Activated CD8-positive, alpha-beta T cell treated with anti-CD3 and anti-CD28 coated beads, Interleukin-2, amount 10 ng/mL, durations not matched to agents 7 days and 5 days (primary cell): ENCODE data around the gene DNAH2. TPM values are rescaled to one million over a fixed set of nuclear protein-coding genes. Genes with fewer than 3 reads are reported as not detected.

ENCODE experiments used
- ATAC-seq: fragments of 150-1000 bp; cut with Tn5 transposase; one replicate; pipeline ENCODE4 v1.10.0; 2021; ENCODE audit warnings: moderate library complexity
- CTCF ChIA-PET: fragments of 350-600 bp; sonication (Branson Sonifier 250); formaldehyde crosslinking; loops from one replicate; lab custom pipeline; 2021; ENCODE audit warnings: antibody characterized with exemption; lab: Charles Lee
- POLR2A ChIA-PET: fragments of 350-600 bp; sonication (Branson Sonifier 250); formaldehyde crosslinking; loops from one replicate; lab custom pipeline; 2021; ENCODE audit warnings: antibody characterized with exemption; lab: Charles Lee
- DNase-seq: peaks from one replicate; pipeline ENCODE4 v3.0.0-alpha.2; 2020
- H3K27ac Mint-ChIP-seq: one replicate; pipeline ENCODE4 v1.8.0; 2021; ENCODE audit warnings: mild to moderate bottlenecking, mixed read lengths
- H3K27me3 Mint-ChIP-seq: one replicate; pipeline ENCODE4 v1.8.0; 2021; ENCODE audit warnings: low read depth, mixed read lengths
- H3K36me3 Mint-ChIP-seq: one replicate; pipeline ENCODE4 v1.8.0; 2021; ENCODE audit warnings: low read depth, mixed read lengths
- H3K4me1 Mint-ChIP-seq: one replicate; pipeline ENCODE4 v1.8.0; 2021; ENCODE audit warnings: low read depth, mixed read lengths
- H3K4me3 Mint-ChIP-seq: one replicate; pipeline ENCODE4 v1.8.0; 2021; ENCODE audit warnings: mild to moderate bottlenecking, mixed read lengths
- H3K9me3 Mint-ChIP-seq: one replicate; pipeline ENCODE4 v1.8.0; 2022; ENCODE audit warnings: mixed read lengths; ENCODE audit not compliant: insufficient read depth
- total RNA-seq, 2 experiments: library from RNA; stranded (reverse); gene quantifications; one replicate each; pipeline ENCODE4 v1.2.3, GENCODE V29; 2021

Gene DNAH2
- total RNA-seq, 2 experiments from 2014 or later = not detected

DNA sequence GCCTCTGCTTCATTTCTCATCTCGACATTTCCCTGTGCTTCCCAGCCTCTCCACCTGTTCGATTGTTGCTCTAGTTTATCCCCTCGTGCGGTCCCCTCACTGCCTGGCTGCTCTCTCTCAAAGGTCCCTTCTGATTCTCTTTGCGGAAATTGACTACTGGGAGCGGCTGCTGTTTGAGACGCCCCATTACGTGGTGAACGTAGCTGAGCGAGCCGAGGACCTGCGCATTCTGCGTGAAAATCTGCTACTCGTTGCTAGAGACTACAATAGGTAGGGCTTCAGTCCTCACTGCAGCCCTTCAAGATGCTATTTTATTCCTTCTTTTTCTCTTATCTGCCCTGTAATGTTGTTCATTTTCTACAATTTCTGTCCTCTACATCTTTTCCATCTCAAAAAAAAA, 39.4 kb downstream of the DNAH2 start:
- no peaks in the 10 kb centered on the region for H3K36me3 Mint-ChIP-seq
- ChIA-PET CTCF (no interaction called here), POLR2A (no interaction called here)
- no peaks in the 10 kb centered on the region for H3K9me3 Mint-ChIP-seq
- peaks cover 12% of the 10 kb centered on the region for H3K4me1 Mint-ChIP-seq
- DNase-seq = no peak
- no peak overlapping the region for H3K4me3 Mint-ChIP-seq
- ATAC-seq = no peak
- peaks cover 4% of the 10 kb centered on the region for H3K27me3 Mint-ChIP-seq
- no peak overlapping the region for H3K27ac Mint-ChIP-seq

DNA sequence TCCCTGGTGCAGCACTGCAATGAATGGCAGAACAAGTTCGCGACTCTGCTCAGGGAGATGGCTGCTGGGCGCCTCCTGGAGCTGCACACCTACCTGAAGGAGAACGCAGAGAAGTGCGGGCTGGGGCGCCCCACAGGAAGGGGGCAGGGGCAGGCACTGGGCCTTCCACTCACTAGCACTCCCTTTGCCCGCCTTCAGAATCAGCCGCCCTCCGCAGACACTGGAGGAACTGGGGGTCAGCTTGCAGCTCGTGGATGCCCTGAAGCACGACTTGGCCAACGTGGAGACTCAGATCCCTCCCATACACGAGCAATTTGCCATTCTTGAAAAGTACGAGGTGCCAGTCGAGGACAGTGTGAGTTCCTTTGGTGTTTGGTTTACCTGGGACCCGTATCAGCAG, 46.4 kb downstream of the DNAH2 start:
- ChIA-PET POLR2A (interaction anchor here (0.6 kb wide), 1 partner anchor 722 kb away, joined by 6 read pairs; no protein-coding TSS in a partner anchor), CTCF (interaction anchor here (0.6 kb wide), 1 partner anchor 22 kb away, joined by 3 read pairs; no protein-coding TSS in a partner anchor)
- H3K4me3 Mint-ChIP-seq = no peak overlapping the region
- peaks cover 5% of the 10 kb centered on the region for H3K4me1 Mint-ChIP-seq
- no peak overlapping the region for H3K27ac Mint-ChIP-seq
- DNase-seq = no peak
- no peaks in the 10 kb centered on the region for H3K36me3 Mint-ChIP-seq
- no peaks in the 10 kb centered on the region for H3K9me3 Mint-ChIP-seq
- no peaks in the 10 kb centered on the region for H3K27me3 Mint-ChIP-seq
- ATAC-seq = no peak

DNA sequence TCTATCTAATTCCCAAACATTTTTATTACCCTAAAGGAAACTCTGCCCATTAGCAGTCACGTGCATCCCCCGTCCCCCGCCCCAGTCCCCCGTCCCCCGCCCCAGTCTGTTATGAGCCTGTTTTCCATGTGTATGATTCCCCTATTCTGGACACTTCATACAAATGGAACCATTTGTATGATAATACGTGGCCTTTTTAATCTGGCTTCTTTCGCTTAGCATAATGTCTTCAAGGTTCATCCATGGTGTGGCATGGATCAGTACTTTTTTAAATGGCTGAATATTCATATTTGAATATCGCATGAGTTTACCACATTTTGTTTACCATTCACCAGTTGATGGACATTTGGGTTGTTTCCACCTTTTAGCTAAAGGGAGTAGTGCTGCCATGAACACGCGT, 49.5 kb downstream of the DNAH2 start:
- Mint-ChIP-seq H3K4me1 (no peaks in the 10 kb centered on the region), H3K27ac (no peak overlapping the region), H3K36me3 (no peaks in the 10 kb centered on the region), H3K9me3 (no peaks in the 10 kb centered on the region), H3K4me3 (no peak overlapping the region), H3K27me3 (no peaks in the 10 kb centered on the region)
- DNase-seq = no peak
- ChIA-PET POLR2A (no interaction called here), CTCF (no interaction called here)
- no peak for ATAC-seq

DNA sequence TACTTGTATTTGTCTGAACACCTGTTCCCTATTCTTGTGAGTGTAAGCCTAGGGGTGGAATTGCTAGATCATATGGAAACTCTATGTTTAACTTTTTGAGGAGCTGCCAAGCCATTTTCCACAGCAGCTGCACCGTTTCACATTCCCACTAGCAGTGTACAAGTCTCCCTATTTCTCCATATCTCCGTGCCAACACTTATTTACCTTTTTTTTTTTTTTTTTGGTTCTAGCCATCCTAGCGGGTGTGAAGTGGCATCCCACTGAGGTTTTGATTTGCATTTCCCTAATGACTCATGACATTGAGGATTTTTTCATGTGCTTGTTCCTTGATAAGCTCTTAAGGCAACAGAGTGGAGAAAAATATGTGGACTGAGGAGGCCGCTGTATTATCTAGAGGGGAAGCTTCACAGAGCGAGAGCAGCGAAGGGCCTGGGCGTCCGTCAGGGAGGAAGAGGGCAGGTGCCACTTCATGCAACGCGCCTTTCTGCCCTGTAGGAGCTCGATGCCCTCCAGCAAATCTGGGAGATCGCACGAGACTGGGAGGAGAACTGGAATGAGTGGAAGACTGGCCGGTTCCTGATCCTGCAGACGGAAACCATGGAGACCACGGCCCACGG, 50.0 kb downstream of the DNAH2 start:
- Mint-ChIP-seq H3K4me3 (no peak overlapping the region), H3K27me3 (no peaks in the 10 kb centered on the region), H3K27ac (no peak overlapping the region), H3K9me3 (no peaks in the 10 kb centered on the region), H3K36me3 (no peaks in the 10 kb centered on the region), H3K4me1 (no peaks in the 10 kb centered on the region)
- ChIA-PET POLR2A (no interaction called here), CTCF (no interaction called here)
- DNase-seq = no peak
- ATAC-seq = no peak

DNA sequence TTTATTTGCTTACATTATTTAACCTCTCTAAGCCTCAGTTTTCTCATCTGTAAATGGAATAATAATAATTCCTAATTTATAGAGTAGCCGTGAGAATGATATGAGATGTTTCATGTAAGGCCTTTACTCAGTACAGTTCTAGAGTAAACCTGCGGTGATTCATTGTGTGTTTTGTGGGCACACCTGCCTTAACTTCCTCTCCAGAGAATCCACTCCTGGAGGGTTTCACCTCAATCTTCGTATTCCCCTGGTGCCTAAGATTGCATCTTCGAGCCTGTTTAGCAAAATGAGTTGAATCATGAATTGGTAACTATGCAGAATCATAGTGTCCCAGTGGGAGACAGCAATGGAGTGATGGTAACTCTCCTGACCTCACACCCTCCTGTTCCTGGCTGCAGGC, 52.3 kb downstream of the DNAH2 start:
- ChIA-PET CTCF (no interaction called here), POLR2A (no interaction called here)

DNA sequence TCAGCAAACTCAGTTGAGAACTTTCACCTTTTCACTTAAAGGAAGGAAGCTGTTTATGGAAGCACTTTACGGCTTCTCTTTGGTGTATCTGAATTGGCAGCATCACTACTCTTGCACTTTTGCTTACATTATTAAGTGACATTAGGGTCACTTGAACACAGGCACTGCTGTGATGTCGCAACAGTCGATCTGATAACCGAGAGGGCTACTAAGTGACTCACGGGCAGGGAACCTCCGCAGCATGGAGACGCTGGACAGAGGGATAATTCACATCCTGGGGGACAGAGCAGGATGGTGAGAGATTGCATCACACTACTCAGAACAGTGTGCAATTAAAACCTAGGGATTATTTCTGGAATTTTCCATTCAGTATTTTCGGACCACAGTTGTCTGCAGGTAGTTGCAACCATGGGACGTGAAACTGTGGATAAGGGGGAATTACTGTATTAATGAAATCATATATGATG, 56.5 kb downstream of the DNAH2 start:
- H3K4me1 Mint-ChIP-seq = no peaks in the 10 kb centered on the region
- DNase-seq = no peak
- ChIA-PET CTCF (no interaction called here), POLR2A (interaction anchor here (0.7 kb wide), 1 partner anchor 107 kb away, joined by 4 read pairs; no protein-coding TSS in a partner anchor)
- H3K36me3 Mint-ChIP-seq = no peaks in the 10 kb centered on the region
- no peak overlapping the region for H3K27ac Mint-ChIP-seq
- peaks cover 5% of the 10 kb centered on the region for H3K27me3 Mint-ChIP-seq
- H3K9me3 Mint-ChIP-seq = no peaks in the 10 kb centered on the region
- no peak for ATAC-seq
- no peak overlapping the region for H3K4me3 Mint-ChIP-seq

More for the DNA sequence above, 52.3 kb downstream of the DNAH2 start:
- H3K27me3 Mint-ChIP-seq = peaks cover 4% of the 10 kb centered on the region
- ATAC-seq = no peak
- H3K36me3 Mint-ChIP-seq = no peaks in the 10 kb centered on the region
- no peak overlapping the region for H3K4me3 Mint-ChIP-seq
- no peaks in the 10 kb centered on the region for H3K9me3 Mint-ChIP-seq
- no peak overlapping the region for H3K27ac Mint-ChIP-seq
- H3K4me1 Mint-ChIP-seq = no peaks in the 10 kb centered on the region
- DNase-seq = no peak

DNA sequence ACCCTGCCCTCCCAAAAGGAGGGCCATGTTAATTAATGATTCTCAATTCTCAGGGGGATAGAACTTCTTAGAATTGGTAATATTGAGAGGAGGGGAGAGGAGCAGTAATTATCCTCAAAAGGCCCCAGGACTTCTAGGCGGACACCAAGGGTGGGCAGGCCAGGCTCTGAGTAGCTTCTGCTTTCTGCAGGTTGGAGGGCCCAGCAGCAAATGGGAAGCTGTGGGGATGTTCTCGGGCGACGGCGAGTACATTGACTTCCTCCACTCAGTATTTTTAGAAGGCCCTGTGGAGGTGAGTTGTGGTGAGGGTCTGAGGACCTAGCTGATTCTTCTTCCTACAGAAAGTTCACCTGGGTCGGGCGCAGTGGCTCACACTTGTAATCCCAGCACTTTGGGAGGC, 57.5 kb downstream of the DNAH2 start:
- Mint-ChIP-seq H3K36me3 (no peaks in the 10 kb centered on the region), H3K4me3 (no peak overlapping the region), H3K4me1 (no peaks in the 10 kb centered on the region), H3K9me3 (no peaks in the 10 kb centered on the region), H3K27ac (no peak overlapping the region), H3K27me3 (peaks cover 5% of the 10 kb centered on the region)
- ChIA-PET CTCF (no interaction called here), POLR2A (no interaction called here)
- no peak for ATAC-seq
- DNase-seq = no peak

DNA sequence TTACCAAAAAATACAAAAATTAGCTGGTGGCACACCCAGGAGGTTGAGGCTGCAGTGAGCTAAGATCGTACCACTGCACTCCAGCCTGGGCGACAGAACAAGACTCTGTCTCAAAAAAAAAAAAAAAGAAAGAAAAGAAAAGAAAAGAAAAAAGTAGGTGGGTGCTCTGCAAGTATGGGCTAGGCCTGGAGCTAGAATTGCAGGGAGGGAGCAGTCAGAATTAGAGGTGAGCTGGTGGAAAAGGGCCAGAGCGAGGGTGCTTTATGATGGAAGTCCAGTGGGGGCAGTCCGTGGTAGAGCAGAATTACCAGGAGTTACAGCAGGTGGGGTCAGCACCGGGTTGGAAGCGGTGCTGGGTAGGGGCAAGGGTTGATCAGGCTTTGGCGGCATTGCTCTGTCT, 59.5 kb downstream of the DNAH2 start:
- no peak overlapping the region for H3K27ac Mint-ChIP-seq
- no peaks in the 10 kb centered on the region for H3K36me3 Mint-ChIP-seq
- H3K9me3 Mint-ChIP-seq = no peaks in the 10 kb centered on the region
- no peak overlapping the region for H3K4me3 Mint-ChIP-seq
- H3K27me3 Mint-ChIP-seq = peaks cover 5% of the 10 kb centered on the region
- ChIA-PET CTCF (interaction anchor here (1.1 kb wide), 1 partner anchor 34 kb away, joined by 6 read pairs; no protein-coding TSS in a partner anchor), POLR2A (no interaction called here)
- H3K4me1 Mint-ChIP-seq = no peaks in the 10 kb centered on the region
- ATAC-seq (no peak), DNase-seq (no peak)

DNA sequence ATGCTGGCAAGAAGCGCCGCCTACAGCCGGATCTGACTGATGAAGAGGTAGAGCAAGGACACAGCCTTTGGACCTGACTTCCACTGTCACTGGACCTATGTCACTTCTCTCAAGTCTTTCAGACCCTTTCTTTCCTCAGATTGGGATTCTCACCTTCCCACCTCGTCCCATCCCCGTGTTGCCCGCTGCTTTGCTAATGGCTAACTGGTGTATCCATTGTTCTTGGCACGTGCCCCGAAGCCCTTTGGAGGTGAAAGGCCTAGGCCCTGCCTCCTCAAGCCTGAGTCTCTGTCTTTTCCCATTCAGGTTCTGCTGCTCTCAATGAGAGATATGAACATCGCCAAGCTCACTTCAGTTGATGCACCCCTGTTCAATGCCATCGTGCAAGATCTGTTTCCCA, 63.2 kb downstream of the DNAH2 start:
- Mint-ChIP-seq H3K27me3 (peaks cover 14% of the 10 kb centered on the region), H3K36me3 (no peaks in the 10 kb centered on the region), H3K4me1 (no peaks in the 10 kb centered on the region), H3K27ac (no peak overlapping the region), H3K4me3 (no peak overlapping the region), H3K9me3 (no peaks in the 10 kb centered on the region)
- POLR2A ChIA-PET = no interaction called here
- no peak for ATAC-seq
- CTCF ChIA-PET = interaction anchor here (1.8 kb wide), 1 partner anchor 37 kb away, joined by 6 read pairs; no protein-coding TSS in a partner anchor
- DNase-seq = no peak

DNA sequence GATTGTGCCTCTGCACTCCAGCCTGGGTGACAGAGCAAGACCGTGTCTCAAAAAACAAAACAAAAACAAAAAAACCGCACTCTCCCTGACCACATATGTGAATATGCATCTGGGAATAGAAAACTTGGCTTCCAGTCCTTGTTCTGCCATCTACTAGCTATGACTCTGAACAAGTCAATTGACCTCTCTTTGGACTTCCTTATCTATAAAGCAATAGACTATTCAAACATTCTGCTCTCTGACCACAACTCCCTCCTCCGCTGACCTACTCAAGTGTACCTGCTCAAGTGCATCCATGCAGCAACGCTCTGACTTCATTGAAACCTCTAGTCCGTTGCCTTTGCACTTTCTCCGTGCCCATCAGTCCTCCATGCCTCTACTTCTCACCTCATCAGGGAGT, 63.9 kb downstream of the DNAH2 start:
- DNase-seq (no peak), ATAC-seq (no peak)
- no peak overlapping the region for H3K4me3 Mint-ChIP-seq
- no peaks in the 10 kb centered on the region for H3K4me1 Mint-ChIP-seq
- POLR2A ChIA-PET = no interaction called here
- no peaks in the 10 kb centered on the region for H3K36me3 Mint-ChIP-seq
- H3K27me3 Mint-ChIP-seq = peaks cover 14% of the 10 kb centered on the region
- CTCF ChIA-PET = interaction anchor here (1.8 kb wide), 1 partner anchor 38 kb away, joined by 6 read pairs; no protein-coding TSS in a partner anchor
- H3K9me3 Mint-ChIP-seq = no peaks in the 10 kb centered on the region
- H3K27ac Mint-ChIP-seq = no peak overlapping the region

DNA sequence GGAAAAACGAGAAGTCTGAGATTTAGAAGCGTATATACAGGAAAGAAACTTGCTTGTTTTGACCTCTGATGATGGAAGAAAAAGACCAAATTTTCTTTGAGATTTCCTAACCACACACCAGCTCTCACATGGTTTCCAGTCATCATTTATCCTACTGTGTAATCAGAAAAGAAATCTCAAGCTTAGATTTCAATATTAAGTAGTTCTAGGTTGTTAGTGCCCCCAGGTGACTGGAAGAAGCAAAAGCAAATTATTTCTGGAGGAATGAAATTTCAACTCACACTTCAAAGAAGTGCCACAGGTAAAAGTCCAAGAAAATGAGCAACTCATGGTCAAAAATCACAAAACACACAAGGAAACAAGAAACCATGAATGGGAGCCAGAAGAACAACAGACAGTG, 64.7 kb downstream of the DNAH2 start:
- ATAC-seq (no peak), DNase-seq (no peak)
- Mint-ChIP-seq H3K9me3 (no peaks in the 10 kb centered on the region), H3K27ac (no peak overlapping the region), H3K27me3 (peaks cover 14% of the 10 kb centered on the region), H3K36me3 (no peaks in the 10 kb centered on the region), H3K4me1 (no peaks in the 10 kb centered on the region), H3K4me3 (no peak overlapping the region)
- POLR2A ChIA-PET = no interaction called here
- CTCF ChIA-PET = interaction anchor here (0.6 to 1.8 kb wide), 4 partner anchors 34 to 259 kb away, joined by 3 to 6 read pairs (median 3); no protein-coding TSS in a partner anchor

DNA sequence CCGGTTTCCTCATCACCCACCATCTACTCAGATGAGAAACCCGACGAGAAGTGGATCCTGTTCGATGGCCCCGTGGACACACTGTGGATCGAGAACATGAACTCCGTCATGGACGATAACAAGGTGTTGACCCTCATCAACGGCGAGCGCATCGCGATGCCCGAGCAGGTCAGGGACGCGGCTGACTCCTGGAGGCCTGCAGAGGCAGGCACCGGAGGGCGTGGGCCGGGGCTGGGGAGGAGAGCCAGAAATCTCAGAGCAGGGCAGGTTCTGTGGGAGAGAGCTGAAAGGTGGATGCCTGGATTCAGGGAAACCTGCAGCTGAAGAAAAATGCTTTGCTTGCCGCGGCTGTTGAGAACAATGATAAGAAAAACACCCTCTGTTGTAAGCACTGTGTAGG, 69.3 kb downstream of the DNAH2 start:
- no peak for DNase-seq
- Mint-ChIP-seq H3K9me3 (no peaks in the 10 kb centered on the region), H3K4me3 (no peak overlapping the region), H3K27me3 (peaks cover 13% of the 10 kb centered on the region), H3K36me3 (no peaks in the 10 kb centered on the region), H3K27ac (no peak overlapping the region), H3K4me1 (no peaks in the 10 kb centered on the region)
- ChIA-PET CTCF (no interaction called here), POLR2A (no interaction called here)
- ATAC-seq = no peak
